HS-5 (cell line): ENCODE measurements around the gene LMTK2.

Source experiments
- DNase-seq: peaks from one replicate; pipeline ENCODE4 v3.0.0-alpha.2; 2012; ENCODE audit warnings: low read depth

The LMTK2 gene

GRCh38 chr7:98106647-98107312, at the start of gene LMTK2:
TSS of gene LMTK2 (plus strand) at chr7:98106862. CDS start at chr7:98107178, 316 bp downstream.
- peak; percentile 36 for DNase-seq

GRCh38 chr7:98057157-98057556, 49.5 kb upstream of the LMTK2 start:
- DNase-seq, result no peak

- no peak for DNase-seq
These were observed 48.5 kb upstream of the LMTK2 start for GRCh38 chr7:98058186-98058585.

- no peak for DNase-seq
These were observed 42.4 kb upstream of the LMTK2 start for GRCh38 chr7:98064233-98064632.

- DNase-seq, result no peak
These were observed 40.5 kb upstream of the LMTK2 start for GRCh38 chr7:98066208-98066607.

- no peak for DNase-seq
These were observed 39.6 kb upstream of the LMTK2 start for GRCh38 chr7:98066934-98067507.

GRCh38 chr7:98073047-98073446, 33.6 kb upstream of the LMTK2 start:
- no peak for DNase-seq

GRCh38 chr7:98075801-98076200, 30.9 kb upstream of the LMTK2 start:
- no peak for DNase-seq

- no peak for DNase-seq
These were observed 28.9 kb upstream of the LMTK2 start for GRCh38 chr7:98077762-98078161.

- no peak for DNase-seq
These were observed 28.3 kb upstream of the LMTK2 start for GRCh38 chr7:98078197-98078870.

- DNase-seq, result no peak
These were observed 26.6 kb upstream of the LMTK2 start for GRCh38 chr7:98079891-98080648.

GRCh38 chr7:98081319-98081718, 25.3 kb upstream of the LMTK2 start:
- no peak for DNase-seq

- DNase-seq, result no peak
These were observed 22.0 kb upstream of the LMTK2 start for GRCh38 chr7:98084631-98085030.

- DNase-seq, result no peak
These were observed 21.0 kb upstream of the LMTK2 start for GRCh38 chr7:98085674-98086073.

GRCh38 chr7:98086281-98086718, 20.4 kb upstream of the LMTK2 start:
- DNase-seq, result no peak

GRCh38 chr7:98088109-98088508, 18.6 kb upstream of the LMTK2 start:
- DNase-seq, result no peak

- no peak for DNase-seq
These were observed 16.5 kb upstream of the LMTK2 start for GRCh38 chr7:98090116-98090515.

- peak; percentile 11 for DNase-seq
These were observed 15.6 kb upstream of the LMTK2 start for GRCh38 chr7:98091061-98091460.

GRCh38 chr7:98091523-98091922, 15.1 kb upstream of the LMTK2 start:
- DNase-seq, result no peak

- no peak for DNase-seq
These were observed 9.5 kb upstream of the LMTK2 start for GRCh38 chr7:98097042-98097645.

- no peak for DNase-seq
These were observed 6.6 kb upstream of the LMTK2 start for GRCh38 chr7:98100088-98100487.

- no peak for DNase-seq
These were observed 4.5 kb upstream of the LMTK2 start for GRCh38 chr7:98102170-98102569.
